CD4-positive, alpha-beta T cell (primary cell): ENCODE data around the gene LRPPRC. TPM values are rescaled to one million over a fixed set of nuclear protein-coding genes. Genes with fewer than 3 reads are reported as not detected.

Experiments
- ATAC-seq: fragments of 200-7000 bp; cut with Tn5 transposase; one replicate; pipeline ENCODE4 v1.10.0; 2022; ENCODE audit warnings: mild to moderate bottlenecking; ENCODE audit not compliant: poor library complexity
- CTCF ChIA-PET: fragments of 350-600 bp; sonication (Branson Sonifier 250); formaldehyde crosslinking; loops from one replicate; lab custom pipeline; 2021; ENCODE audit warnings: antibody characterized with exemption, inconsistent platforms; lab: Charles Lee
- POLR2A ChIA-PET: fragments of 350-600 bp; sonication (Branson Sonifier 250); formaldehyde crosslinking; loops from one replicate; lab custom pipeline; 2021; ENCODE audit warnings: antibody characterized with exemption, inconsistent platforms; lab: Charles Lee
- DNase-seq, 14 experiments: peaks; one replicate each; pipeline ENCODE4 v3.0.0-alpha.2; 2013 to 2020; ENCODE audit warnings: mixed read lengths in 2 of 14
- H3K27ac ChIP-seq, 2 donors: one replicate each; pipeline versions ENCODE4 v1.5.1 to v1.7.0; 2013; ENCODE audit warnings: low read length in 2 of 2, low read depth in 1 of 2, mild to moderate bottlenecking in 1 of 2
- H3K27me3 ChIP-seq, 2 experiments: 1 replicate in 1 of 2; 2 replicates in 1 of 2; pipeline versions ENCODE4 v1.6.1 to v1.7.0; 2013; ENCODE audit warnings: low read length in 2 of 2, control low read depth in 1 of 2, mild to moderate bottlenecking in 1 of 2, moderate library complexity in 1 of 2; ENCODE audit not compliant: insufficient read depth in 2 of 2, control insufficient read depth in 1 of 2
- H3K36me3 ChIP-seq: one replicate; pipeline ENCODE4 v1.6.1; 2013; ENCODE audit warnings: low read length, control low read depth; ENCODE audit not compliant: insufficient read depth
- H3K4me1 ChIP-seq: one replicate; pipeline ENCODE4 v1.6.1; 2013; ENCODE audit warnings: low read length, control low read depth; ENCODE audit not compliant: insufficient read depth
- H3K4me3 ChIP-seq: one replicate; pipeline ENCODE4 v1.5.1; 2013; ENCODE audit warnings: mild to moderate bottlenecking, low read length, moderate library complexity
- H3K9me3 ChIP-seq, 2 experiments: 1 replicate in 1 of 2; 2 replicates in 1 of 2; pipeline versions ENCODE4 v1.6.1 to v1.7.0; 2013; ENCODE audit warnings: low read length in 2 of 2, mild to moderate bottlenecking in 2 of 2, control low read depth in 1 of 2, moderate library complexity in 1 of 2; ENCODE audit not compliant: control insufficient read depth in 1 of 2, insufficient read depth in 1 of 2
- H3K27ac Mint-ChIP-seq: one replicate; pipeline ENCODE4 v1.8.0; 2020; ENCODE audit warnings: mixed read lengths
- H3K27me3 Mint-ChIP-seq: one replicate; pipeline ENCODE4 v1.8.0; 2021; ENCODE audit warnings: mixed read lengths
- H3K36me3 Mint-ChIP-seq: one replicate; pipeline ENCODE4 v1.8.0; 2021; ENCODE audit warnings: low read depth, mixed read lengths
- H3K4me1 Mint-ChIP-seq: one replicate; pipeline ENCODE4 v1.8.0; 2021; ENCODE audit warnings: low read depth, mixed read lengths
- H3K4me3 Mint-ChIP-seq: one replicate; pipeline ENCODE4 v1.8.0; 2020; ENCODE audit warnings: mild to moderate bottlenecking, mixed read lengths
- H3K9me3 Mint-ChIP-seq: one replicate; pipeline ENCODE4 v1.8.0; 2020; ENCODE audit warnings: mixed read lengths
- CTCF ChIP-seq: fragments of 200-600 bp; IDR thresholded peaks from one replicate; pipeline ENCODE4 v1.8.0; 2022; ENCODE audit warnings: antibody characterized with exemption, mild to moderate bottlenecking
- intact Hi-C, 2 experiments: fragments of 100-400 bp; cut with DNase I in 1 of 2; cut with micrococcal nuclease in 1 of 2; formaldehyde crosslinking; loops; one replicate each; pipeline versions ENCODE4 v1.15.1 to v1.9.0; 2023 to 2025; cut with DNase I, micrococcal nuclease
- total RNA-seq, 174 experiments: library from RNA in 2 of 174; stranded (reverse) in 2 of 174; gene quantifications; one replicate each; pipeline ENCODE4 v1.2.3 and lab custom pipeline; 2021 to 2026

The LRPPRC gene
- total RNA-seq, 2 experiments from 2014 or later, result 55.2 to 55.4 TPM

DNA sequence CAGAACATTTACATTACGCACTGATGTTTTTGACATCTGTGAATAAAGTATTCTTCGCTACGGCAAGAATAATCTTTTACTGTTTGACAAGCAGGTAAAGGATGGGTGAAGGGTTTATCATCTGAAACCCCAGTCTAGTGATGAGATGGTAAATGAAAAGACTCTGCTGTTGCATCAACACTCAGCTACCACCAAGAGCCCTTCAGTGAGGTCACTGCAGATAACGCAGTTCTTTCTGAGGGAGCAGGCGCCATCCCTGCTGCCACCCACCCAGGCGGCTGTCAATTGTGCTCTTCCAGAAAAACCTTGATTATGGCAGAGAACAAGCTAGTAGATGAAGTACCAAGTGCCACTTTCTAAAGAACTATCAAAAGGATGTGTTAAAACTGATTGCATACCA lies 98.3 kb downstream of the LRPPRC start:
- H3K4me3 Mint-ChIP-seq, result no peak overlapping the region
- H3K4me1 Mint-ChIP-seq, result no peaks in the 10 kb centered on the region
- no peak overlapping the region for H3K27ac Mint-ChIP-seq
- H3K9me3 Mint-ChIP-seq, result no peaks in the 10 kb centered on the region
- H3K9me3 ChIP-seq, result no peaks in the 10 kb centered on the region
- no peak for DNase-seq
- no peaks in the 10 kb centered on the region for H3K27me3 ChIP-seq
- no peaks in the 10 kb centered on the region for H3K27me3 Mint-ChIP-seq
- H3K36me3 ChIP-seq, result peaks cover 76% of the 10 kb centered on the region
- H3K36me3 Mint-ChIP-seq, result peaks cover 92% of the 10 kb centered on the region
- no peaks in the 10 kb centered on the region for H3K4me1 ChIP-seq
- TF ChIP-seq CTCF, result no peak
- ATAC-seq, result no peak
- ChIA-PET POLR2A (no interaction called here), CTCF (interaction anchor here (1.4 kb wide), 1 partner anchor 20 kb away, joined by 3 read pairs; no protein-coding TSS in a partner anchor)
- no peak overlapping the region for H3K4me3 ChIP-seq
- H3K27ac ChIP-seq, result no peak overlapping the region
- intact Hi-C loops, result no loop called here

GRCh38 chr2:43896906-43897305 lies 98.9 kb downstream of the LRPPRC start:
- no peak overlapping the region for H3K27ac ChIP-seq
- intact Hi-C loops, result no loop called here
- no peak overlapping the region for H3K4me3 ChIP-seq
- Mint-ChIP-seq H3K4me1 (no peaks in the 10 kb centered on the region), H3K27ac (no peak overlapping the region), H3K27me3 (no peaks in the 10 kb centered on the region), H3K36me3 (peaks cover 93% of the 10 kb centered on the region), H3K9me3 (no peaks in the 10 kb centered on the region), H3K4me3 (no peak overlapping the region)
- H3K4me1 ChIP-seq, result no peaks in the 10 kb centered on the region
- no peak for ATAC-seq
- H3K9me3 ChIP-seq, result no peaks in the 10 kb centered on the region
- H3K36me3 ChIP-seq, result peaks cover 79% of the 10 kb centered on the region
- POLR2A ChIA-PET, result no interaction called here
- CTCF ChIA-PET, result interaction anchor here (1.4 kb wide), 1 partner anchor 19 kb away, joined by 3 read pairs; no protein-coding TSS in a partner anchor
- no peak for TF ChIP-seq CTCF
- no peaks in the 10 kb centered on the region for H3K27me3 ChIP-seq
- DNase-seq, result no peak

DNA sequence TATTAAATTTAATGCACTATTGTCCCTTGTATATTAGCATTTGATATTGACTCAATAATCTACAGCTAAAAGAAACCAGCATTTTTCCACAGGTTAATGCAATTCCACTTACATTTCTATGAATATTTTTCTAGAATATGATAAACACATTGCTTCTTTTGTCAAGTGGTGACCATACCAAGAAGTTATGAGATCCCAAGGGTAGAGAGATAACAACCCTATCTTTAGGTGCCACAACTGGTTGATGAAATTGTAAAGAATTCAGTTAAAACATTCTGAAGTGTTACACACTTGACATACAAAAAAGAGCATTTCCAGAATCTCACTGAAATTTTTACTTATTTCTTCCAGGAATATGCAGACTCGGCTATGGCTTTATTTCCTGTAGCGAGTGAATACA lies 101.0 kb downstream of the LRPPRC start:
- TF ChIP-seq CTCF, result no peak
- CTCF ChIA-PET, result interaction anchor here (0.6 kb wide), 1 partner anchor 199 kb away, joined by 4 read pairs; no protein-coding TSS in a partner anchor
- H3K4me3 Mint-ChIP-seq, result no peak overlapping the region
- H3K27ac Mint-ChIP-seq, result no peak overlapping the region
- ATAC-seq, result no peak
- peaks cover 83% of the 10 kb centered on the region for H3K36me3 ChIP-seq
- DNase-seq, result no peak
- no peaks in the 10 kb centered on the region for H3K27me3 Mint-ChIP-seq
- H3K4me3 ChIP-seq, result no peak overlapping the region
- H3K36me3 Mint-ChIP-seq, result peaks cover 93% of the 10 kb centered on the region
- no peaks in the 10 kb centered on the region for H3K27me3 ChIP-seq
- H3K9me3 Mint-ChIP-seq, result no peaks in the 10 kb centered on the region
- POLR2A ChIA-PET, result no interaction called here
- no peaks in the 10 kb centered on the region for H3K9me3 ChIP-seq
- no peaks in the 10 kb centered on the region for H3K4me1 ChIP-seq
- intact Hi-C loops, result no loop called here
- no peak overlapping the region for H3K27ac ChIP-seq
- H3K4me1 Mint-ChIP-seq, result no peaks in the 10 kb centered on the region
